HEK293 (cell line): ENCODE data around the gene TBC1D24.

Experiments
- CTCF ChIA-PET: fragments of 350-600 bp; formaldehyde crosslinking; extraction: SDS; loops from one replicate; lab custom pipeline; 2021; ENCODE audit warnings: antibody characterized with exemption; lab: Yijun Ruan, JAX
- POLR2A ChIA-PET: fragments of 300-600 bp; formaldehyde crosslinking; extraction: SDS; loops from one replicate; lab custom pipeline; 2020; ENCODE audit warnings: antibody characterized with exemption, inconsistent platforms; lab: Yijun Ruan, JAX
- H3K27ac ChIP-seq: fragments of 200-500 bp; sonication (Bioruptor generic); 2 replicates; pipeline ENCODE4 v1.5.1; 2014; ENCODE audit warnings: low read depth, low read length, control low read depth, inconsistent platforms; ENCODE audit errors: extremely low read depth
- H3K36me3 ChIP-seq, 2 experiments: fragments of 200-500 bp in 1 of 2; sonication (Bioruptor generic) in 1 of 2; 1 replicate in 1 of 2; 2 replicates in 1 of 2; pipeline ENCODE4 v1.5.1; 2014 to 2017; ENCODE audit warnings: inconsistent platforms in 2 of 2, low read length in 2 of 2; ENCODE audit not compliant: control insufficient read depth in 2 of 2, insufficient read depth in 1 of 2
- H3K4me1 ChIP-seq: fragments of 200-500 bp; sonication (Bioruptor generic); 2 replicates; pipeline ENCODE4 v1.5.1; 2014; ENCODE audit warnings: mild to moderate bottlenecking, low read length, inconsistent platforms; ENCODE audit not compliant: control insufficient read depth, insufficient read depth
- H3K4me3 ChIP-seq: 2 replicates; pipeline ENCODE4 v1.5.1; 2011; ENCODE audit warnings: low read depth, mild to moderate bottlenecking, control low read depth, low read length, moderate library complexity
- H3K9me3 ChIP-seq: fragments of 200-500 bp; sonication (Bioruptor generic); 2 replicates; pipeline ENCODE4 v1.5.1; 2014; ENCODE audit warnings: low read depth, low read length, inconsistent platforms; ENCODE audit not compliant: control insufficient read depth, insufficient read depth
- GLIS1 ChIP-seq: fragments of 450-650 bp; formaldehyde crosslinking; IDR thresholded peaks from 2 replicates; pipeline ENCODE4 v1.5.1; 2016; ENCODE audit warnings: missing biosample characterization, missing genetic modification characterization
- KLF1 ChIP-seq: fragments of 450-650 bp; formaldehyde crosslinking; IDR thresholded peaks from 2 replicates; pipeline ENCODE4 v1.5.1; 2016; ENCODE audit warnings: missing biosample characterization, missing genetic modification characterization
- OSR2 ChIP-seq: fragments of 450-650 bp; formaldehyde crosslinking; IDR thresholded peaks from 2 replicates; pipeline ENCODE4 v1.5.1; 2016; ENCODE audit warnings: missing biosample characterization, missing genetic modification characterization
- ZNF112 ChIP-seq: fragments of 450-650 bp; formaldehyde crosslinking; IDR thresholded peaks from 2 replicates; pipeline ENCODE4 v1.5.0; 2017; ENCODE audit warnings: missing biosample characterization, missing genetic modification characterization
- ZNF174 ChIP-seq: fragments of 450-650 bp; formaldehyde crosslinking; IDR thresholded peaks from 2 replicates; pipeline ENCODE4 v1.5.0; 2017; ENCODE audit warnings: missing biosample characterization, mild to moderate bottlenecking, missing genetic modification characterization
- ZNF223 ChIP-seq: fragments of 450-650 bp; formaldehyde crosslinking; IDR thresholded peaks from 2 replicates; pipeline ENCODE4 v1.5.1; 2016; ENCODE audit warnings: missing biosample characterization, missing genetic modification characterization
- ZNF514 ChIP-seq: fragments of 450-650 bp; formaldehyde crosslinking; IDR thresholded peaks from 2 replicates; pipeline ENCODE4 v1.5.1; 2016; ENCODE audit warnings: missing biosample characterization, missing genetic modification characterization
- ZNF529 ChIP-seq: fragments of 450-650 bp; formaldehyde crosslinking; IDR thresholded peaks from 2 replicates; pipeline ENCODE4 v1.5.1; 2017; ENCODE audit warnings: missing genetic modification characterization, missing biosample characterization; ENCODE audit not compliant: insufficient replicate concordance
- ZNF549 ChIP-seq: fragments of 450-650 bp; IDR thresholded peaks from 2 replicates; pipeline ENCODE4 v1.5.1; 2018; ENCODE audit warnings: missing biosample characterization, missing genetic modification characterization, mild to moderate bottlenecking, inconsistent platforms, moderate library complexity
- ZNF600 ChIP-seq: fragments of 450-650 bp; formaldehyde crosslinking; IDR thresholded peaks from 2 replicates; pipeline ENCODE4 v1.5.1; 2016; ENCODE audit warnings: missing biosample characterization, missing genetic modification characterization
- ZNF660 ChIP-seq: fragments of 450-650 bp; IDR thresholded peaks from 2 replicates; pipeline ENCODE4 v1.5.1; 2018; ENCODE audit warnings: missing biosample characterization, mild to moderate bottlenecking, missing genetic modification characterization
- ZNF664 ChIP-seq: fragments of 450-650 bp; formaldehyde crosslinking; IDR thresholded peaks from 2 replicates; pipeline ENCODE4 v1.5.1; 2016; ENCODE audit warnings: missing biosample characterization, missing genetic modification characterization
- TF ChIP-seq, protein P1 (sequence below): fragments of 450-650 bp; formaldehyde crosslinking; IDR thresholded peaks from 2 replicates; pipeline ENCODE4 v1.5.1; 2016; ENCODE audit warnings: missing biosample characterization, missing genetic modification characterization, borderline replicate concordance

TBC1D24 gene

DNA sequence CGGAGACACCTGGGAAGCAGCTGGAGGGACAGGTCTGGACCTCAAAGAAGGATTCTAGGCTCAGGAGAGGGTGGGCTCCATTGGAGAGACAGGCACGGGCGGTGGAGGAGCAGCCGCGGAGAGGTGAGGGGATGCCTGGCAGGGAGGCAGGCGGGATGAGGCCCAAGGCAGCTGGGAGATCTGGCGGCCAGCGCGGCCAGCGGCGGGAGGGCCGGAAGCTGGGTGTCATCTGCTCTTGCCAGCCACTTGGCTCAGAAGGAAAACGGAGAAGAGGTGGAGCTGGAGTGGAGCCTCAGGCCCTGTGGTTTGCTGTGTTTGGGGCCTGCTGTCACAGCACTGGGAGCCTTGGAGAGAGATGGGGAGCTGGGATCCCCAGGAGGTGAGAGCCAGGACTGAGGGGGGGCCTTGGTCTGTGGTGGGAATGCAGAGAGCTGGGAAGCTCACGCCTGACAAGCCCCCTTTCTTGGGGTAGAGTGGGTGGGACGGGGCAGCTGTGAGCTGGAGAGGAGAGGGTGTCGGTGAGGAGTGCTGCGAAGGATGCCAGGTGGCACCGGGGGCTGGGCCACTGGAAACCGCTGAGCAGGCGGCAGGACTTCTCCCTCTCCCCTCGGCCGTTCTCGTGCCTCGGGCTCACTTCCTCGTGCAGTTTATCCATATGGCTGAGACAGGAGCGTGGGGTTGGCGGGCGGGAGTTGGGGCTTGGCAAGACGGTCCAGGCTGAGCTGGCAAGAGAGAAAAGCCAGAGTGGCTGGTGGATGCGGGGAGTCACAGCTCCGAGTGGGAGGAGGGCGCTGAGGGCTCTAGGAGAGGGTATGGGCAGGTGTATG lies 8.0 kb downstream of the TBC1D24 start (continued):
- TF ChIP-seq, protein P1, sequence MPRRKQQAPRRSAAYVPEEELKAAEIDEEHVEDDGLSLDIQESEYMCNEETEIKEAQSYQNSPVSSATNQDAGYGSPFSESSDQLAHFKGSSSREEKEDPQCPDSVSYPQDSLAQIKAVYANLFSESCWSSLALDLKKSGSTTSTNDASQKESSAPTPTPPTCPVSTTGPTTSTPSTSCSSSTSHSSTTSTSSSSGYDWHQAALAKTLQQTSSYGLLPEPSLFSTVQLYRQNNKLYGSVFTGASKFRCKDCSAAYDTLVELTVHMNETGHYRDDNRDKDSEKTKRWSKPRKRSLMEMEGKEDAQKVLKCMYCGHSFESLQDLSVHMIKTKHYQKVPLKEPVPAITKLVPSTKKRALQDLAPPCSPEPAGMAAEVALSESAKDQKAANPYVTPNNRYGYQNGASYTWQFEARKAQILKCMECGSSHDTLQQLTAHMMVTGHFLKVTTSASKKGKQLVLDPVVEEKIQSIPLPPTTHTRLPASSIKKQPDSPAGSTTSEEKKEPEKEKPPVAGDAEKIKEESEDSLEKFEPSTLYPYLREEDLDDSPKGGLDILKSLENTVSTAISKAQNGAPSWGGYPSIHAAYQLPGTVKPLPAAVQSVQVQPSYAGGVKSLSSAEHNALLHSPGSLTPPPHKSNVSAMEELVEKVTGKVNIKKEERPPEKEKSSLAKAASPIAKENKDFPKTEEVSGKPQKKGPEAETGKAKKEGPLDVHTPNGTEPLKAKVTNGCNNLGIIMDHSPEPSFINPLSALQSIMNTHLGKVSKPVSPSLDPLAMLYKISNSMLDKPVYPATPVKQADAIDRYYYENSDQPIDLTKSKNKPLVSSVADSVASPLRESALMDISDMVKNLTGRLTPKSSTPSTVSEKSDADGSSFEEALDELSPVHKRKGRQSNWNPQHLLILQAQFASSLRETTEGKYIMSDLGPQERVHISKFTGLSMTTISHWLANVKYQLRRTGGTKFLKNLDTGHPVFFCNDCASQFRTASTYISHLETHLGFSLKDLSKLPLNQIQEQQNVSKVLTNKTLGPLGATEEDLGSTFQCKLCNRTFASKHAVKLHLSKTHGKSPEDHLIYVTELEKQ (tag by site-specific recombination), result no peak

DNA sequence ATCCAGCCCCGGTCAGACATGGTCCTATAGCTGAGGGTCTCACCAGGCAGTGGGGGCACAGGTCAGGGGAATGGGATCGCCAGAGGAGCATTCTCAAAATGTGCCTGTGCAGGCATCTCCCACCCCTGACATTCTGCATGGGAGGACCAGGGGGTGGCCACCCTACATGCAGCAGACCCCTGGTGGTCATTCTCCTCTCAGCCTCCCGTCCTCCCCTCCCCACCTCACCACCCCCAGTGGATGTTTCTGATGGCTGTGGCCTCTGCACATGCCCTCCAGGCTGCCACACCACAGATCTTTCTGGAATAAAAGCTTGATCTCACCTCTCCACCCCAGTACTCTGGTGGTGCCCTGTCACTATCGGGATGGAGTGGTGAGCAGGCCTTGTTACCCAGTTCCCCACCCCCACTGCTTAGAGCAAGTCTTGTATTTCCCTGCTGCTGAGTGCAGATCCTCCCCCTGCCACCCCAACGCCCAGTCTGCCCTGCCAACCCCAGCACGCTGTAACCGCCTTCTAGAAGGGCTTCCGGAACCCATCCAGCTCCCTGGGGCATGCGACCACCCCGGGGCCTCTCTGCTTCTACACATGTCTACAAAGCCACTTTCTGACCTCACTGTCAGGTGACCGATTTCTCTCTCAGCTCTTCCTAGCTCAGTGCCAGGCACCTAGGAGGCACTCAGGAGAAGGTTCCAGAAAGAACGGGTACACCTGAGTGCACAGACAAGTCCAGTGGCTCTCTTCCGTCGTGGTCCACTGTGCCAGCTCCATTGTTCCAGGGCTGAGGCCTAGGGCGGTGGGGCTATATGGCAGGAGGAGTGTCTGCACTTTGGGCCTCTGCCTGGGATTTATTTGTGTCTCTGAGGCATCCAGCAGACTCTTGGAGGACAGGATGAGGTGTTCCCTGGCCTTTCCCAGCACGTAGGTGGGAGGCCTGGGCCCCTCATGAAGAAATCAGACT lies 9.3 kb downstream of the TBC1D24 start:
- TF ChIP-seq ZNF514 (tag by site-specific recombination), result no peak
- TF ChIP-seq OSR2 (tag by site-specific recombination), result no peak
- no peak for TF ChIP-seq ZNF112 (tag by site-specific recombination)
- peak; percentile 54 for TF ChIP-seq GLIS1 (tag by site-specific recombination)
- no peak for TF ChIP-seq ZNF549 (tag by site-specific recombination)
- TF ChIP-seq ZNF600 (tag by site-specific recombination), result peak; percentile 28; the same call in 1 of the 2 replicates
- Histone ChIP-seq H3K4me1 (no peaks in the 10 kb centered on the region; the same call in 1 of the 2 replicates), H3K9me3 (no peaks in the 10 kb centered on the region), H3K36me3 (peaks cover 0 to 3% of the 10 kb centered on the region in 2 experiments; a peak in 1 of 3 replicates), H3K27ac (no peak overlapping the region), H3K4me3 (no peak overlapping the region)
- CTCF ChIA-PET, result interaction anchor here (0.8 to 1.8 kb wide), 2 partner anchors 17 to 188 kb away, joined by 3 to 7 read pairs; no protein-coding TSS in a partner anchor
- POLR2A ChIA-PET, result interaction anchor here (0.6 kb wide), 1 partner anchor 154 kb away, joined by 6 read pairs; no protein-coding TSS in a partner anchor

DNA sequence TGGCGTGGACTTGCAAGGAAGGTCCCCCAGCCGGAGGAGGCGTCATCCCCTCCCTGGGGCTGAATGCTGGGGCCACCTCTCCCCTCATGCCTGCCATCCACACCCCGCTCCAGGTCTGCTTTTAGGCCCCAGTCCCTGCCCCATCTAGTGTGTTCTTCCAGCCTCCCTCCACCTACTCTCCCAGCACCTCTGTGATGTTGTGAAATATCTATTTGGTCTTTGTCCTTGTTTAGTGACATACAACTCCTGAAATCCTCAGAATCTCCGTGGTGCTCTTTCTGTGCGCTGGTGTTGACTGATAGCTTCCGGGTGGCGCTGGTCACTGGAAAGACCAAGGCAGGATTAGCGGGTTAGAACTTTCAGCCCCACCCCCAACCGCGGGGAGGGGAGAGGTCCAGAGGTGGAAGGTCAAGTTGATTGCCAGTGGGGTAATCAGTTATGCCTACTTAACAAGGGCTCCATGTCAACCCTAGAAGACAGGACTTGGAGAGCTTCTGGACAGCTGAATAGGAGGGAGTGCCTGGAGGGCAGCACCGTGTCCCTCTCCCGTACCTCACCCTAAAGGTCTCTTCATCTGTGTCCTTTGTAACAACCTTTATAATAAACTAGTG lies 10.1 kb downstream of the TBC1D24 start:
- H3K4me3 ChIP-seq, result no peak overlapping the region
- ChIA-PET CTCF (interaction anchor here (0.7 to 0.8 kb wide), 2 partner anchors 188 to 291 kb away, joined by 3 read pairs; no protein-coding TSS in a partner anchor), POLR2A (no interaction called here)
- no peaks in the 10 kb centered on the region for H3K9me3 ChIP-seq
- peaks cover 0 to 4% of the 10 kb centered on the region in 2 experiments; a peak in 1 of 3 replicates for H3K36me3 ChIP-seq
- TF ChIP-seq ZNF664 (tag by site-specific recombination) (no peak), ZNF660 (peak; percentile 46; the same call in 1 of the 2 replicates)
- H3K4me1 ChIP-seq, result no peaks in the 10 kb centered on the region; the same call in 1 of the 2 replicates
- no peak overlapping the region for H3K27ac ChIP-seq

DNA sequence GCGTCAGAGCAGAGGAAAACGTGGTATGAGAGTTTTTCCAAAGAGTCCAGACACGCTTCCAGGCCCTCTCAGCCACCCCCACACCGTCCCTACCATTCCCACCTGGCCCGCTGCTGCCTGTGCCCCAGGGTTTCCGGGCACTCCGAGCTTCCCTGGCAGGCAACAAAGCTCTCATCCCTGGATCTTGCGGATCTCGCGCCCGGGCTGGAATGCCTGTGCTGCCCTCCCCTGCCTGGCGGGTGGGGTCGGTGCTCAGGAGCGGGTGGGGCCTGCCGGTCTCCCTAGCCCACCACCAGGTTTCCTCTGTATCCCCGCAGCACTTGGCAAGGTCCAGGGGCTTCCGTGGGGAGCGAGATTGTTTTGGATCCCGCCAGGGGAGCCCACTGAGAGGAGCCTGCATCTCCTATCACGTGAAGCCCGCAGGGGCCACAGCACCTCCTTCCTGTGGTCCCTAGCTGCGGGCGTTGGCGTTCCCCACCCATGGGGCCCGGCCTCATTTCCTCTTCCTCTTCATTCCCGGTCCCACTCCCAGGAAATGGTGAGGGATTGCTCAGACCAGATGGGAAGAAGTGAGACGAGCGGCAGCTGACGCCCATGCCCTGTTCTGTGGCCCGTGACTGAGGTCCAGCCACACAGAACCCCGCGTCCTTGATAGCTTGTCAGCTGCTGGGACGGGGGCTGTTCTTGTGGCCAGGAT lies 11.0 kb downstream of the TBC1D24 start:
- TF ChIP-seq ZNF223 (tag by site-specific recombination) (no peak), ZNF529 (tag by site-specific recombination) (no peak), KLF1 (tag by site-specific recombination) (peak; percentile 60), ZNF174 (no peak)
- Histone ChIP-seq H3K4me3 (no peak overlapping the region), H3K9me3 (no peaks in the 10 kb centered on the region), H3K4me1 (no peaks in the 10 kb centered on the region; the same call in 1 of the 2 replicates), H3K27ac (no peak overlapping the region), H3K36me3 (peaks cover 0 to 8% of the 10 kb centered on the region in 2 experiments; a peak in 1 of 3 replicates)
- CTCF ChIA-PET, result interaction anchor here (0.7 to 0.8 kb wide), 2 partner anchors 26 to 292 kb away, joined by 3 to 4 read pairs; no protein-coding TSS in a partner anchor
- POLR2A ChIA-PET, result no interaction called here
